G401 (cell line): ENCODE results near the gene RPTOR. TPM values are rescaled to one million over a fixed set of nuclear protein-coding genes. Genes with fewer than 3 reads are reported as not detected.

ENCODE experiments used
- DNase-seq: peaks from one replicate; pipeline ENCODE4 v3.0.0-alpha.2; 2015; ENCODE audit warnings: low spot score
- in situ Hi-C: cut with HindIII; loops from 2 replicates; pipeline ENCODE4 v1.10.0; 2016; ENCODE audit warnings: low sequenced_read_pairs, mixed read lengths
- total RNA-seq: library from RNA; depleted of rRNA; stranded (reverse); fragments of >200 nt; shearing (Covaris generic); gene quantifications from 2 replicates; pipeline ENCODE4 v1.2.3, GENCODE V29; 2014

RPTOR gene
- total RNA-seq, 1 experiment from 2014 or later, result 27.7 TPM

GRCh38 chr17:80956321-80957190 lies 411.9 kb downstream of the RPTOR start:
- no peak for DNase-seq
- in situ Hi-C loops, result no loop called here

DNA sequence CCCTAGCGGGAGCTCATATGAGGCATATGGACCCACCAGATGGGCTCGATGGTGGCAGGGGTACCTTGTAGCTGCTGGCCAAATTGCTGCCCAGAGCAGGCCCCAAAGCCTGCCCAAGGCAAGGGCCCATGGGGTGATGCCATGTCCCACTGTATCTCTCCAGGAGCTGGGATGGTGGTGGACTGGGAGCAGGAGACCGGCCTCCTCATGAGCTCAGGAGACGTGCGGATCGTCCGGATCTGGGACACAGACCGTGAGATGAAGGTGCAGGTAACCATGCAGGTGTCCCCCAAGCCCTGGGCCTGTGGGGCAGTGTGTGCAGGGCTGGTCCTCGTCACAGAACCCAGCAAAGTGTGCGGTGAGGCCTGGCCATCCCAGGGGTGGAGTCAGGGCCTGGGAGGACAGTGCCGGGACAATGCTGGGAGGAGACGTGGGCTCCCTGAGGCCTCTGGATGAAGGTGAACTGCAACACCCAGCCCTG lies 412.9 kb downstream of the RPTOR start:
- DNase-seq, result no peak
- in situ Hi-C loops, result no loop called here

- in situ Hi-C loops, result no loop called here
- peak; percentile 15 for DNase-seq
Observed at GRCh38 chr17:80959330-80960036, 414.8 kb downstream of the RPTOR start.

DNA sequence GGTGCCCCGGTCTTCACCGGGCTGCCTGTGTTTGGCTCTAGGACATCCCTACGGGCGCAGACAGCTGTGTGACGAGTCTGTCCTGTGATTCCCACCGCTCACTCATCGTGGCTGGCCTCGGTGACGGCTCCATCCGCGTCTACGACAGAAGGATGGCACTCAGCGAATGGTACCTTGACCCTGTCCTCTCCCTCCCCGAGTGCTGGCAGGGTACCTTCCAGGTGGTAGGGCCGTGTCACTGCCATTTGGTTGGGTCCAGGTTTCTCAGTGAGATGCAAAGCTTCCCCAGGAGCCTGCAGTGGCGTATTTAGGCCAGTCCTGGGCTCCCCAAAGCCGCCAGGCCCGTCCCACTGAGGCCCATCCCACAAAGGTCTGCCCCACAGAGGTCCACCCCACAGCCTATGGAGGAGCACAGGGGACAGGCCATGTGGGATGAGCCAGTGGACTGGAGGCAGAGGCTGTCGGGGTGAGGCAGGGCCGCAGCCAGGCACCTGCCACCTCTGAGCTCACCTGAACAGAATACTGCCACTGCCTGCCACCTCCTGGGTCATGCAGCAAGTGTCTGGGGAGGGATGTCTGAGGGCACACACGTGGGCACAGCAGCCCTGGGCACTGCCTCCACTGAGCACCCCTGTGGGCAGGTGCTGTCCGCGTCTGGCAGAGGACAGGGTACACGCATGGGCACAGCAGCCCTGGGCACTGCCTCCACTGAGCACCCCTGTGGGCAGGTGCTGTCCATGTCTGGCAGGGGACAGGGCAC lies 415.6 kb downstream of the RPTOR start:
- no peak for DNase-seq
- in situ Hi-C loops, result no loop called here

DNA sequence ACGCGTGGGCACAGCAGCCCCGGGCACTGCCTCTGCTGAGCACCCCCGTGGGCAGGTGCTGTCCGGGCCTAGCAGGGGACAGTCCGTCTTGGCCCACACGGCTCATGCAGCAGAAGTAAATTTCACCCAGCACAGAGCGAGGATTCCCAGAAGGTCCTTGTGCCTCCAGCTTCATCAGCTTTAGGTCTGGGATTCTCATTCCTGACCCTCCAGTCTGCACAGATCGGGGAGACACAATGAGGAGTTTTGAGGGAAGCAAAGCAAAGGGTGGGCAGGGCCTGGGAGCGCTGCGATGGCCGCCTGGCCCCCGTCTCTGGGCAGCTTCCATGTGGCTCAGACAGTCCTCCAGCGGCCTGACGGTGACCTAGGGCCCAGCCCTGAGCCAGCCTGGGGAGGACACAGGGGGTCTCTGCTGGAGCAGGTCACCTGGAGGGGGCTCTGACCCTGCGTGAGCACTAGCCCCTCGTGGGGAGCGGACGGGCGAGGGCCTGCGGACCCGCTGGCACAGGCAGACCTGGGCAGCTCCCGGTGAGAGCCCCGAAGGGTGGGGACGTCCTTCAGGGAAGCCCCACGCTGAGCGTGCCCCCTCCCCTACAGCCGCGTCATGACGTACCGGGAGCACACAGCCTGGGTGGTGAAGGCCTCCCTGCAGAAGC lies 416.3 kb downstream of the RPTOR start:
- DNase-seq, result no peak
- in situ Hi-C loops, result no loop called here

DNA sequence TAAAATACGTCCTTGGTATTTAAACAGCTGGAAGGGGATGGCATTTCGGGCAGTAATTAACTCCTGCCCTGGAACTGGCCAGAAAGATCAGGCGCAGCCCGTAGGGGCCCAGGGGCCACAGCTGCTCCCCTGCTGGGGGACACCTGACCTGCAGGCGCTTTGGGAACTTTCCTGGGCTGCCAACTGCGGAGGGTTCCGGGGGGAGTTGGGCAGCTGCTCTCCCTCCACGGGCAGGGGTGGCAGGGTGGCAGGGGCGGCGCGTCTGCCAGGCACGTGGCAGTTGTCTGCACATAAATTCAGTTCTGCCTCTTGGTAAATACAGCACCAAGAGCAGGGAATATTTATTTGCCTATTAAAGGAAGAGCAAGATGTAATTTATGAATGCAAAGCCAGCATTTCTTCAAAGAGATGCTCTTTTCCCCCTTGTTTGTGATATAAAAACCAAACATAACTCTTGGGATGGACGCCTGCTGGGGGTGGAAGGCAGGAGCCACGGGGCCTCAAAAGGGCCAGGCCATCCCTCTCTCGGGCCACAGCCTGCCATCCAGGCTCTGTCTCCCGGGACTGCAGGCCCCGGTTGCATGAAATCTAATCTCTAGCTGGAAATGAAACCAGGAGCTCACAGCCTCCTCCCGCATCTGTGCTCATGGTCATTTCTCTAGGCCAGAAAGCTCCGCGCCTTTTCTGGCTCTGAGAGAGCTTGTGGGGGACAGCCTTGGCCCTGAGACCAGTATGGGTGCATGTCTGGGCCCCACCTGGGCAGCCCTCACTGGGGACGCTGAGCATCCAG lies 417.1 kb downstream of the RPTOR start:
- in situ Hi-C loops, result no loop called here
- DNase-seq, result no peak

- no peak for DNase-seq
- in situ Hi-C loops, result no loop called here
Observed at GRCh38 chr17:80962356-80963329, 418.0 kb downstream of the RPTOR start.

DNA sequence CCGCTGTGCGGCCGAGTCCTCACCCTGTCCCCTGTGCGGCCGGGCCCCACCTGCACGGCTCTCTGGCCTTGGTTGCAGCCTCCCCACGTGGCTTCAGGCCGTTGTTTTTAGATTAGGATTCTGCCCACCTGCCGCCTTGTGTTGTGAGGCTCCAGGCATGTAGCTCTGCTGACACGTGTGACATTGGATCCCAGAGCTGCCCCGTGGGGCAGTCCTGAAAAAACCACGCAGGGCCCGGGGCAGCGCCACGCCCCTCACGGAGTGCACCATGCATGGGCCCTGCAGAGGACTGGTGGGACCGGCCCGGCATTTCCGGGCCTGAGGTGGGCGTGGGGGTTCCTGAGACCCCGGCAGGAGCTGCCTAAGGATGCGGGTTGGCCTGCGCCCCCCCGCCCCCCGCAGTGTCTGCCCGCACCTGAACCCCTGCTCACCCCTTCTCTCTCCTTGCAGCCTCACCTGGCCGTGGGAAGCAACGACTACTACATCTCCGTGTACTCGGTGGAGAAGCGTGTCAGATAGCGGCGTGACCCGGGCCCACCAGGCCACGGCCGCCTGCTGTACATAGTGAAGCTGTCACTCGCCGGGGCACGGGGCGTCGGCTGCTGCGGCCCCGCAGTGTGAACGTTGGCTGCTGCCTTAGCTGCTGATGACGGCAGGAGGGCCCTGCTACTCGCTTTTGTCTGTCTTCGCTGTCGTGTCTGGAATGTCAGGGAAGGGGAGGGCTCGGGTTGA lies 419.3 kb downstream of the RPTOR start:
- no peak for DNase-seq
- in situ Hi-C loops, result no loop called here

- DNase-seq, result no peak
- in situ Hi-C loops, result no loop called here
Observed at GRCh38 chr17:80964544-80964856, 419.9 kb downstream of the RPTOR start.

DNA sequence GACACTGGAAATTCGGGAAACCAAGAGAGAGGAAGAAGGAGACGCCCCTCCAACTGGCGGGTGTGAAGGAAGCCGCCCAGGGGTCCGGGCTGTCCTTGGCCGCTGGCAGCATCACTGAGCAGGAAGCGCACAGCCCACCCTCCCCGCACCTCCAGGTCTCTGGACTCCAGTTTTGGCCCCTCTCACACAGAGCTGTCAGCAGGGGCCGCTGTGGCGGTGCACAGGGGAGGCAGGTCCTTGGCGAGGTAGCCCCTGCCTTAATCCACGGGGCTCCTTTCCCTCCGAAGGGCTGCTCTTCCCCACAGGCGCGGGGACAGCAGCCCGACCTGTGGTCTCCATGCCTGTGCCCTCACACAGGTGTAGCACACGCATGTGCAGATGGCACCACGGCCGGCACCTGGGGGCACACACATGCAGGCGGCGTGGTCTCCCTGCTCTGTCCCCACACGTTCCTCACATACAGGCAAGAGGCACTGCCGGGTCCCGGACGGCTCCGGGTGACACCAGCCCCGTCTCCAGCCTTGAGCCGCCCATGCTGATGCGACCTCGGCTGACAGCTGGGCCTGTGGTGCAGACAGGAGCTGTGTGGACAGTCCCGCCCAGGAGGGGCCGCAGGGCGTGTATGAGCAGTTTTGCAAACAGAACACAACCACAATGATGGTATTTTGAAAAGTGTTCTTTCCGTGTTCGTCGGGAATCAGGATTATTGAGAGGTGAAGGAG lies 420.4 kb downstream of the RPTOR start:
- in situ Hi-C loops, result no loop called here
- DNase-seq, result no peak

DNA sequence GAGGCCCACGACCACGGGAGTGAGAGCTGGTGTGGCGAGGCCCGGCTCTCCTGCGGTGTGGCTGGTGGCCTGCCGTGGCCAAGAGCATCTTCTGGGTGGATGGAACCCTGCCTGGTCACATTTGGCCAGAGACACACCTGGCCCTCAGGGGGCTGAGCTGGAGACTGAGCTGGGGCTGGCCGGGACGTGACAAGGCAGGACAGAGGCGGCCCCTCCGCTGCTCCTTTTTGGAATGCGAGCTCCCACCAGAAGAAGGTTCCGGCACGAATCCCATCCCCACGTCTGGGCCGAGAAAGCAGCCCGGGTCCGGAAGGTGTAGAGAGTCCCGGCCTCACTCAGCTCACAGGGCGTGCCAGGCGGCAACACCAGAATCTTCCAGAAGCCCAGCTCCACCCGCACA lies 421.0 kb downstream of the RPTOR start:
- in situ Hi-C loops, result no loop called here
- DNase-seq, result no peak

GRCh38 chr17:80967404-80967872 lies 422.8 kb downstream of the RPTOR start:
- in situ Hi-C loops, result no loop called here
- DNase-seq, result no peak

- DNase-seq, result peak; percentile 50
- in situ Hi-C loops, result no loop called here
Observed at GRCh38 chr17:80968602-80969029, 424.0 kb downstream of the RPTOR start.

DNA sequence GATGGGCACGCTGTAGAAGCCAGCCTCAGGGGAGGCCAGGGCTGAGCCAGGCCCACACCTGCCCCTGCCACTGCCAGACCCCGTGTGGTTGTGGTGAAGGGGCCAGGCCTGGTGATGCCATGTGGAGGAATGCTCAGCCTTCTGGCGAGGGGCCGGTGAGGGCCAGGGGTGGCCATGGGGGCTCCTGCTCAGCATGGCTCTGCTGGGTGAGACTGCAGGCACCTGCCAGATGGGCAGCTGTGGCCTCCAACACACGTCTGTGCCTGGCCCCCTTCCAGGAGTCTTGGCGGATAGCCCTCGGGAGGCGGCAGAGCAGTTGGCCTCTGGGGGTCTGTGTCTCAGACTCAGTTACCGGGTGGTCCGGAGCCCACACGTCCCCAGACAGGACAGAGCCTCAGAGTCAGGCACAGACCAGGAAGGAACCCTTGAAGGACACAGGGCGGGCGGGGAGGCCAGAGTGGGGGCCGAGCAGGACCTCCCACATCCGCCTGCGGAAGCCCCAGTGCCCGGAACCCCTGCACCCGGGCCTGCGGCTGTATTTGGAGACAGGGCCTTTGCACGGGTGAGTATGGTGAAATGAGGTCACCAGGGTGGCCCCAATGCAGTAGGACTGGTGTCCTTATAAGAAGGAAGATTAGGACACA lies 424.5 kb downstream of the RPTOR start:
- DNase-seq, result no peak
- in situ Hi-C loops, result no loop called here

- in situ Hi-C loops, result no loop called here
- no peak for DNase-seq
Observed at GRCh38 chr17:80969674-80970043, 425.0 kb downstream of the RPTOR start.
